Activated CD4-positive, alpha-beta T cell treated with anti-CD3 and anti-CD28 coated beads for 36 hours (primary cell): ENCODE measurements around the gene SURF2. TPM values are rescaled to one million over a fixed set of nuclear protein-coding genes. Genes with fewer than 3 reads are reported as not detected.

Experiments
- ATAC-seq: fragments of 200-7000 bp; cut with Tn5 transposase; one replicate; pipeline ENCODE4 v1.10.0; 2021; ENCODE audit warnings: mild to moderate bottlenecking, moderate library complexity
- CTCF ChIA-PET: fragments of 350-600 bp; sonication (Branson Sonifier 250); formaldehyde crosslinking; loops from one replicate; lab custom pipeline; 2021; ENCODE audit warnings: antibody characterized with exemption; lab: Charles Lee
- POLR2A ChIA-PET: fragments of 350-600 bp; sonication (Branson Sonifier 250); formaldehyde crosslinking; loops from one replicate; lab custom pipeline; 2021; ENCODE audit warnings: antibody characterized with exemption, inconsistent platforms; lab: Charles Lee
- DNase-seq: peaks from one replicate; pipeline ENCODE4 v3.0.0-alpha.2; 2020
- H3K27ac Mint-ChIP-seq: one replicate; pipeline ENCODE4 v1.8.0; 2021; ENCODE audit warnings: mixed read lengths
- H3K27me3 Mint-ChIP-seq: one replicate; pipeline ENCODE4 v1.8.0; 2021; ENCODE audit warnings: mixed read lengths
- H3K36me3 Mint-ChIP-seq: one replicate; pipeline ENCODE4 v1.8.0; 2021; ENCODE audit warnings: low read depth, mixed read lengths
- H3K4me1 Mint-ChIP-seq: one replicate; pipeline ENCODE4 v1.8.0; 2021; ENCODE audit warnings: mixed read lengths
- H3K4me3 Mint-ChIP-seq: one replicate; pipeline ENCODE4 v1.8.0; 2021; ENCODE audit warnings: mild to moderate bottlenecking, moderate library complexity, mixed read lengths
- H3K9me3 Mint-ChIP-seq: one replicate; pipeline ENCODE4 v1.8.0; 2021; ENCODE audit warnings: low read depth, mixed read lengths
- intact Hi-C, 2 experiments: fragments of 100-400 bp; cut with DNase I in 1 of 2; cut with micrococcal nuclease in 1 of 2; formaldehyde crosslinking; loops; one replicate each; pipeline versions ENCODE4 v1.14.2 to v1.15.1; 2022 to 2024; cut with DNase I, micrococcal nuclease
- total RNA-seq, 2 experiments: library from RNA; stranded (reverse); gene quantifications; one replicate each; pipeline ENCODE4 v1.2.3, GENCODE V29; 2021

Gene SURF2
- total RNA-seq, 2 experiments from 2014 or later: 17.3 to 21.8 TPM

DNA sequence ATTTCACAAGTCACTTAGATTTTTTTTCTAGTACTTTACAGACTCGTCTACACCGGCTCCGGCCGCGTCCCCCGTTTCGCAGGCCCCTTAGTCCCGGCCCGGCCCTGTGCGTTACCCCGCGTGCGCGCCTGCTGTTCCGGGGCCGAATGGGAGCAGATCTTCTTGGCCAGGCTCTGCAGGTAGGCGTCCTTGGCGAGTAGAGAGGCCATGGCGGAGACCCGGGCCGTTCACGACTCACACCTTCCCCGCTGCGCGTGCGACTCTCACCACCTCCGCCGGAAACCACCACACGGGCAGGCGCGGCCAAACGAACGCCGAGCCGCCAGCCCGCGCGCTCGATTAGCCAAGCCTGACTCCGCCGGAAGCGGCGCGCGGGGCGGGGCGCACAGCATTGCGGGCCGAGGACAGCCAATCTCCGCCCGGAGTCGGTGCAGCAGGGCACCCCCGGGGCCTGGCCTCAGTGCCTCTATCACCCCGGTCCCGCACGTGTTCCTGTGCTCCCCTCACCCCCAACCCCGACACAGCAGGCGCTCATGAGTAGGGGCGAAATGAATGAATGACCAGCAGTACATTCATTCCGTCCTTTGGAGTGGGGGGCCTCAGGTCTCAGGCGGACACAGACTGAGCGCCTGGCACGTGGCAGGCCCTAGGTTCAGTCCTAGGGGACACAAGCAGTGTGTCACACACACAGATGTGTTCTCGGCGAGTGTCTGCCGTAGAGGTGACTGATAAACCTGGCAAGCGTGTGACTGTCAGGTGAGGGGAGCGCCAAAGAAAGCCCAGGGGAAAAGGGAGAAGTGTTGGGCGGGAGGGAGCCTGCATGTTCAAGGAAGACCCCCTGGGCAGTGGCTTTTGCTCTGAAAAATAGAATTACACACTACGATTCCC, 20.2 kb upstream of the SURF2 start, which contains the start of gene SURF6:
Gene SURF6, minus strand, starts transcription at position 265 of the 888 bp plus-strand sequence. Its CDS starts 56 bp downstream, at position 209.
- ChIA-PET POLR2A (interaction anchor here (0.7 to 1.1 kb wide), 2 partner anchors 12 to 305 kb away, joined by 3 to 4 read pairs; partner anchors contain the start of genes MED22 and RPL7A), CTCF (no interaction called here)
- intact Hi-C loops: loop anchor here (1.0 to 10.0 kb wide), 18 partner anchors 11 to 689 kb away; partner anchors contain the start of genes AK8 (in 1 of the 2), BRD3OS (in 1 of the 2), CACFD1 (in 1 of the 2) and GTF3C5 (in 1 of the 2)
- H3K9me3 Mint-ChIP-seq: no peaks in the 10 kb centered on the region
- ATAC-seq: peak; percentile 96
- H3K27me3 Mint-ChIP-seq: no peaks in the 10 kb centered on the region
- H3K4me3 Mint-ChIP-seq: peak within 1 kb of the TSS; percentile 86
- H3K36me3 Mint-ChIP-seq: peaks cover 50% of the 10 kb centered on the region
- peak; percentile 97 for DNase-seq
- H3K4me1 Mint-ChIP-seq: peaks cover 23% of the 10 kb centered on the region
- H3K27ac Mint-ChIP-seq: peak within 1 kb of the TSS; percentile 89

DNA sequence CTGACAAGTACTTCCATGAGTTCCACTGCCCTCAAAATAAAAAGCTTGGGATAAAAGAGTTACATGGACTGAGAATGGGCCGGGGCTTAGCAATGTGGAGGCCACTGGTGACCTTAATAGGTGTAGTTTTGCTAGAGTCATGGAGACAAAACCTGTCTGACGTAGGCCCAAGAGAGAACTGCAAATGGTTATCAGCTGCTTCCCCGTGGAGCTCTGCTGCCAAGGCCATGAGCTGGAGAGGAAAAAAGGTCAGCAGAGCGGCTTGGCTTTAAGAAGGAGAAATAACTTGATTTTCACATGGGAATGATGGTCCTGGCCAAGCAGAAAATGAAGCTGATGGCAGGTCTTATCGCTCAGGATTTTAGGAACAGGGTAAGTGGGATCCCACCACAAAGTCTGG, 16.7 kb upstream of the SURF2 start:
- ChIA-PET POLR2A (interaction anchor here (1.5 kb wide), 1 partner anchor 11 kb away, joined by 7 read pairs; no protein-coding TSS in a partner anchor), CTCF (interaction anchor here (0.7 to 2.1 kb wide), 6 partner anchors 8 to 153 kb away, joined by 3 to 10 read pairs (median 5); partner anchors contain the start of genes MED22, RPL7A and STKLD1)
- ATAC-seq (no peak), DNase-seq (no peak)
- H3K4me1 Mint-ChIP-seq: peaks cover 11% of the 10 kb centered on the region
- H3K27me3 Mint-ChIP-seq: no peaks in the 10 kb centered on the region
- intact Hi-C loops: loop anchor here (5.0 to 10.0 kb wide), 3 partner anchors 155 to 985 kb away; partner anchors contain the start of genes AK8 (in 1 of the 2), SETX (in 1 of the 2) and SPACA9 (in 1 of the 2)
- no peak overlapping the region for H3K4me3 Mint-ChIP-seq
- H3K9me3 Mint-ChIP-seq: no peaks in the 10 kb centered on the region
- H3K27ac Mint-ChIP-seq: no peak overlapping the region
- peaks cover 37% of the 10 kb centered on the region for H3K36me3 Mint-ChIP-seq

DNA sequence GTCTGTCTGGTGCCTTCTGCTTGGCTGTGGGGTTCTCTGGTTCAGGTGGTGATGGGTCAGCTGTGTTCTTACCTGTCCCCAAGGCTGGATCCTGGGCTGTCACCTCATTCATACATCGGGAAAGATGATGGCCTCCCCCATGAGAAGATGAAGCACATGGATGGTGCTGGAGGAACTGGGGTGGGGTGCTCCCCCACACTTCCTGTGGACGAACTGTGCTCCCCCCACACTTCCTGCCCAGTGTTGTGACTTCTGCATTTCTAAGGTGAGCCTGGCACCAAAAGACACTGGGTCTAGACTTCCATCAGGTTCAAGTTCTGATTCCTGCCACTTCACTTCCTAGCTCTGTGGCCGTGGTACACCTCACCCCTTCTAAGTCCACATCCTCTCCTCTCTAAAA, 16.1 kb upstream of the SURF2 start:
- Mint-ChIP-seq H3K9me3 (no peaks in the 10 kb centered on the region), H3K27ac (no peak overlapping the region), H3K36me3 (peaks cover 42% of the 10 kb centered on the region), H3K4me1 (peaks cover 8% of the 10 kb centered on the region), H3K27me3 (no peaks in the 10 kb centered on the region), H3K4me3 (no peak overlapping the region)
- ATAC-seq (no peak), DNase-seq (no peak)
- CTCF ChIA-PET: interaction anchor here (1.2 to 2.1 kb wide), 5 partner anchors 8 to 37 kb away, joined by 3 to 10 read pairs (median 5); partner anchors contain the start of genes MED22, RPL7A and STKLD1
- intact Hi-C loops: loop anchor here in 1 of 2 experiments (10.0 kb wide), 1 partner anchor 985 kb away; the partner anchor contains the start of gene SETX
- POLR2A ChIA-PET: interaction anchor here (1.5 kb wide), 1 partner anchor 10 kb away, joined by 7 read pairs; no protein-coding TSS in a partner anchor

DNA sequence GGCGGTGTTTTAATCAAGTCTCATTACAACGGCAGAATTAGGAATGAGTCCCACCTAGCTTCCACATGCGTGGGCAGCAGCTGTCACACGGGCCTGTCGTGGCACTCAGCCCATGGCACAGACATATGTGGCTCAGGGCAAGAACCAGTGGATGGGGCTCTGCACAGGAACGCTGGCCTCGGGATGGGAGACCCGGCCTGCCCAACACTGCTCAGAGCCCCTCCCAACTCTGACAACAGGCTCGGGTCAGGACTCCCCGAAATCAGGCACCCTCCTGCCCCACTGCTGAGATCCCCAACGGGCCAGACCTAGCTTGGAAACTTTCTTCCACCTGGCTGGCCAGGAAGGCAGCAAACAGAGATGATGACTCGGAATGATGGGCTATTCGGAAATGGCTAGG, 15.4 kb upstream of the SURF2 start:
- Mint-ChIP-seq H3K36me3 (peaks cover 39% of the 10 kb centered on the region), H3K27me3 (no peaks in the 10 kb centered on the region), H3K4me1 (peaks cover 6% of the 10 kb centered on the region), H3K9me3 (no peaks in the 10 kb centered on the region), H3K27ac (no peak overlapping the region), H3K4me3 (no peak overlapping the region)
- DNase-seq (no peak), ATAC-seq (no peak)
- intact Hi-C loops: loop anchor here in 1 of 2 experiments (10.0 kb wide), 1 partner anchor 986 kb away; the partner anchor contains the start of gene SETX
- POLR2A ChIA-PET: interaction anchor here (1.5 kb wide), 1 partner anchor 9 kb away, joined by 7 read pairs; no protein-coding TSS in a partner anchor
- CTCF ChIA-PET: interaction anchor here (0.6 to 2.1 kb wide), 5 partner anchors 30 to 104 kb away, joined by 3 to 10 read pairs (median 3); partner anchors contain the start of gene STKLD1

DNA sequence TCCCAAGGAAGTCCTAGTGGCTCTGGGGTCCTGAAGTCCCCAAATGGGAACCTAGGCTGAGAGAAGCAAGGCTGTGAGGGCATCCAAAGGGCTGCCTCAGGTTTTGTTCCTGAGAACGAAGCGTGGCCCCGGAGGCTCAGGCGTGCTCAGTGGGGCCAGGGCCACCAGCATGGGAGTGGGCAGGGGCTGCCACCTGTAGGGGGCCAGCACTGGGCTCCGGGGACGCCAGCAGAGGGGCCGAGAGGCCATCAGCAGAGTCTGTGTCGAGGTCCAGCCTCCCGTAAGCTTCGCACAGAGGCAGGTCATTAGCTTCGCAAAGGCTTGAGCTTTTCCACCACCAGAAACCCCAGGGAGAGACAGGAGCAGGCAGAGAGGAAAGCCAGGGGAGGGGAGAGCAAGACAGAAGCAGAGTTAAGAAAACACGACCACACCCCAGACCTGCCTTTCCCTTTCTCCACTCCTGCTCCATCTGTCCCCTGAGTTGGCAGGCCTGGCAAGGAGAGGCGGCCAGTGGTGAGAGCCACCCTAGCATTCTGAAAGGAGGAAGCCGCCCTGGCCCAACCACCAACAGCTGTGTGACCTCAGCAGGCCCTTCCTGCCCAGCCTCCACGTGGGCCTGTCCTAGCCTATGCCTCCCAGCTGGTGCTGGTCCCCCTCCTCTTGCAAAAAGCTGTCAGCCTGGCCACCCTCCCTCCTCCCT, 14.8 kb upstream of the SURF2 start:
- ChIA-PET CTCF (interaction anchor here (0.7 to 2.1 kb wide), 7 partner anchors 12 to 598 kb away, joined by 3 to 11 read pairs (median 3); no protein-coding TSS in a partner anchor), POLR2A (interaction anchor here (1.5 kb wide), 1 partner anchor 9 kb away, joined by 7 read pairs; no protein-coding TSS in a partner anchor)
- Mint-ChIP-seq H3K27me3 (no peaks in the 10 kb centered on the region), H3K4me1 (peaks cover 10% of the 10 kb centered on the region), H3K9me3 (no peaks in the 10 kb centered on the region), H3K4me3 (no peak overlapping the region), H3K36me3 (peaks cover 43% of the 10 kb centered on the region), H3K27ac (no peak overlapping the region)
- intact Hi-C loops: loop anchor here in 1 of 2 experiments (10.0 kb wide), 1 partner anchor 987 kb away; the partner anchor contains the start of gene SETX
- ATAC-seq (no peak), DNase-seq (no peak)

DNA sequence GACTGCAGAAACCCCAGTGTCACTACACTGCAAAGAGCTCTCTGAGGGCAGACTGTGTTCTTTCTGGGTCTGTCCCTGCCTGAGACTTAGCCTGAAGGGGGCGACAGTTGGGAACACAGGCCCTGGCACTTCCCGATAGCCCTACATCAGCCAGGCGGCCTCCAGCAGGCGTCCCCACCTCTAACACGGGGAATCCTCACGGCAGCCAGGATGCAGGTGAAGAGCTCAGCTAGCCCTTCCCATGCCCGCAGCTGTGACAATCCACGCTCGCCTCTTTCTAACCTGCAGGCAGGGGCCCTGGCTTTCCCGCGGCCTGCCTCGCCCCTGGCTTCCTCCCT, 14.3 kb upstream of the SURF2 start:
- intact Hi-C loops: loop anchor here in 1 of 2 experiments (10.0 kb wide), 1 partner anchor 987 kb away; the partner anchor contains the start of gene SETX
- H3K36me3 Mint-ChIP-seq: peaks cover 49% of the 10 kb centered on the region
- no peaks in the 10 kb centered on the region for H3K9me3 Mint-ChIP-seq

DNA sequence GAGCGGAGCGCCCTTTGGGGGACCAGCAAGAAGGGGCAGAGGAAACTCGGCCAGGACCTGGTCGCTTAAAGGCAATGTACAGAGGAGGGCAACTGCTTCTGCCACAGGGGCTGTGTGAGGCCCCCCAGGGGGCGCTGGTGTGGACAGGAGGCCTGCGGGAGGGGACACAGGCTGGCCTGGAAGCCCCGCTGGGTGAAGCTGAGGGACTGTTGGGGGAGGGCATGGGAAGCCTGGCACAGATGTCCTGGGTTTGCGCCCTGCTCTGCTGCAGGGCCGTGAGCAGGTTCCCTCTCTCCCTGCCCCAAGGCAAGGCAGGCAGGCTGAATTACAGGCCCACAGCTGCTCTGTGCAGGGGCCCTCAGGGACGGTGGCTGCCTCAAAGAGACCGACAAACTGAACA, 13.8 kb upstream of the SURF2 start:
- Mint-ChIP-seq H3K4me3 (no peak overlapping the region), H3K36me3 (peaks cover 51% of the 10 kb centered on the region), H3K27ac (no peak overlapping the region), H3K4me1 (peaks cover 15% of the 10 kb centered on the region), H3K27me3 (no peaks in the 10 kb centered on the region), H3K9me3 (no peaks in the 10 kb centered on the region)
- intact Hi-C loops: loop anchor here in 1 of 2 experiments (10.0 kb wide), 1 partner anchor 988 kb away; the partner anchor contains the start of gene SETX
- ATAC-seq (no peak), DNase-seq (no peak)
- CTCF ChIA-PET: interaction anchor here (1.1 to 1.7 kb wide), 3 partner anchors 11 to 30 kb away, joined by 3 to 11 read pairs (median 5); no protein-coding TSS in a partner anchor
- POLR2A ChIA-PET: no interaction called here

More for the DNA sequence above, 14.3 kb upstream of the SURF2 start:
- DNase-seq (no peak), ATAC-seq (peak; percentile 38)
- Mint-ChIP-seq H3K27ac (peak overlapping the region; percentile 58), H3K4me1 (peaks cover 14% of the 10 kb centered on the region), H3K27me3 (no peaks in the 10 kb centered on the region), H3K4me3 (no peak overlapping the region)
- CTCF ChIA-PET: interaction anchor here (0.7 to 1.7 kb wide), 6 partner anchors 11 to 597 kb away, joined by 3 to 11 read pairs (median 3); no protein-coding TSS in a partner anchor
- POLR2A ChIA-PET: no interaction called here

DNA sequence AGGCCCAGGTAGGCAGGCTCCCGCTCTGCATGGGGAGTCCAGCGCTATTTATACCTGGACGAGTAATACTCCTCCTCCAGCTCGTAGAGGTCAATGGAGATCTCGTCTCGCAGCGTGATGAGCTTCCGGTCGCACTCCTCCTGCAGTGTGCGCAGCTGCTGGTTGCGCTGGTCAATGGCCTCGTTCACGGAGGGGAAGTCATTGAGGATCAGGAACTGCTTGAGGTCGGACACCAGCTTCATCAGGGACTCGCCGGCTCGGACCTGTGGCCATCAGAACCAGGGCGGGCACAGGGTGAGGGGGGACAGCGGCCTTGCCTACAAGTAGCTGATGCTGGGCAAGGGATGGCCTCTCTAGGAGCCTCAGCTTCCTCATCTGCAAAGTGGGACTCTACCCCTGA, 12.3 kb upstream of the SURF2 start:
- intact Hi-C loops: loop anchor here in 1 of 2 experiments (10.0 kb wide), 1 partner anchor 989 kb away; the partner anchor contains the start of gene SETX
- Mint-ChIP-seq H3K4me1 (peaks cover 16% of the 10 kb centered on the region), H3K27me3 (no peaks in the 10 kb centered on the region), H3K4me3 (no peak overlapping the region), H3K36me3 (peaks cover 62% of the 10 kb centered on the region), H3K9me3 (no peaks in the 10 kb centered on the region), H3K27ac (no peak overlapping the region)
- ChIA-PET CTCF (interaction anchor here (0.5 to 0.9 kb wide), 2 partner anchors 11 to 161 kb away, joined by 3 to 6 read pairs; no protein-coding TSS in a partner anchor), POLR2A (no interaction called here)
- no peak for DNase-seq
- ATAC-seq: no peak

DNA sequence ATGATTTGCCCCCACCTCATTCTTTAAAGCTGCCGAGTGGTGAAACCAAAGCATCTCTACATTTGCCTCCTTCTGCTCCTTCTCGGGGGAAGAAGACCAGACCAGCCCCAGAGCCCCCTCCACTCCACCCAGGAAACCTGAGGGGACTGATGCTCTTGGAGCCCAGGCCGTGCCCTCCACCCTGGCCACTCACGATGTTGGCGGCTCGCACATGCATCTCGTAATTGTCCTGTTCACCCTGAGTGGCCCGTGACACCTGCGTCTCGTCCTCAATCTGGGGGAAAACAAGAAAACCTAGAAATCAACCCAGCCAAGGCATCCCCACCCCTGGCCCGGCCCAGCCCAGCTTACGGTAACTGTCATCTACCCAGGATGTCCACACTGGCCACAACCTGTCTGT, 11.4 kb upstream of the SURF2 start:
- H3K27ac Mint-ChIP-seq: no peak overlapping the region
- ChIA-PET POLR2A (no interaction called here), CTCF (no interaction called here)
- H3K9me3 Mint-ChIP-seq: no peaks in the 10 kb centered on the region
- intact Hi-C loops: loop anchor here (5.0 to 10.0 kb wide), 4 partner anchors 72 to 990 kb away; partner anchors contain the start of genes BRD3 (in 1 of the 2), REXO4 (in 1 of the 2), SETX (in 1 of the 2) and WDR5 (in 1 of the 2)
- peaks cover 25% of the 10 kb centered on the region for H3K4me1 Mint-ChIP-seq
- ATAC-seq (no peak), DNase-seq (no peak)
- H3K36me3 Mint-ChIP-seq: peaks cover 62% of the 10 kb centered on the region
- no peaks in the 10 kb centered on the region for H3K27me3 Mint-ChIP-seq
- no peak overlapping the region for H3K4me3 Mint-ChIP-seq

DNA sequence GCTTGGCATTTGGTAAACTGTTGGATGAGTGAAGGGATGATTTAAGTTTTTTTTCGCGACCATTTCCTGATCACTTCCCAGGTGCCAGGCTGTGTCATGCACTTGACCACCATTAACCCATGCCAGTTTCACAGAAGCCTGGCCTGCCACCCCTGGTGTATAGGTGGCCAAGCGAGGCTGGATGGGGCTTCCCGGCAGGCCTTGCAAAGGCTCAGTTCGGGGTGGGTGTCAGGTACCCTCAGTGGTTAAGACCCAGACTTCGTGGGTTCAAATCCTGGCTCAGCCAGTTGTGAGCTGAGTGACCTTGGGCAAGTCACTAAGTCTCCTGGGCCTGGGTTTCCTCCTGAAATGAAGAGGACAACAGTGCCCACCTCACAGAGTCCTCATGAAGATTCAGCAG, 10.8 kb upstream of the SURF2 start:
- Mint-ChIP-seq H3K4me1 (peaks cover 31% of the 10 kb centered on the region), H3K4me3 (no peak overlapping the region), H3K9me3 (no peaks in the 10 kb centered on the region), H3K27me3 (no peaks in the 10 kb centered on the region), H3K36me3 (peaks cover 62% of the 10 kb centered on the region), H3K27ac (no peak overlapping the region)
- POLR2A ChIA-PET: interaction anchor here (13.3 kb wide), 1 partner anchor 25 kb away, joined by 287 read pairs; no protein-coding TSS in a partner anchor
- DNase-seq (no peak), ATAC-seq (no peak)
- intact Hi-C loops: loop anchor here (5.0 to 10.0 kb wide), 4 partner anchors 72 to 991 kb away; partner anchors contain the start of genes BRD3 (in 1 of the 2), REXO4 (in 1 of the 2), SETX (in 1 of the 2) and WDR5 (in 1 of the 2)
- CTCF ChIA-PET: interaction anchor here (1.1 kb wide), 1 partner anchor 17 kb away, joined by 3 read pairs; no protein-coding TSS in a partner anchor
